Esophagus muscularis mucosa (tissue), 3 donors: Measurements from ENCODE around the gene NOL7.

Experiments
- CTCF ChIP-seq, 3 experiments: fragments of 200-600 bp in 2 of 3; fragments of 450-650 bp in 1 of 3; sonication (generic) in 2 of 3; IDR thresholded peaks; one replicate each; pipeline ENCODE4 v1.5.1; 2017 to 2019; ENCODE audit warnings: antibody characterized with exemption in 3 of 3, mild to moderate bottlenecking in 2 of 3, moderate library complexity in 1 of 3
- POLR2A ChIP-seq: fragments of 450-650 bp; IDR thresholded peaks from one replicate; pipeline ENCODE4 v1.6.1; 2017; ENCODE audit warnings: antibody characterized with exemption, moderate library complexity, mild to moderate bottlenecking, low read depth
- POLR2AphosphoS5 ChIP-seq, 2 donors: sonication (generic); formaldehyde crosslinking; IDR thresholded peaks; one replicate each; pipeline ENCODE4 v1.6.1; 2017; ENCODE audit warnings: antibody characterized with exemption in 2 of 2

GRCh38 chr6:13604135-13604534, 11.0 kb upstream of the NOL7 start:
- TF ChIP-seq CTCF (IDR thresholded peaks at IDR 0.05) (no peak), POLR2A (no peak), POLR2AphosphoS5 (IDR thresholded peaks at IDR 0.05) (no peak)
